Left renal pelvis (tissue), 4 donors: ENCODE results near the gene PDAP1. TPM values are rescaled to one million over a fixed set of nuclear protein-coding genes. Genes with fewer than 3 reads are reported as not detected.
"Not testable (repeated sequence)": the region's sequence is repeated elsewhere in the genome, so short reads cannot be mapped to it uniquely, and the experiment has no call there.

ENCODE experiments used
- DNase-seq, 4 donors: peaks; one replicate each; pipeline ENCODE4 v3.0.0-alpha.2; 2013; ENCODE audit warnings: low read depth in 4 of 4, low spot score in 3 of 4
- polyA plus RNA-seq, 4 donors: library from polyadenylated mRNA; unstranded; fragments of 120-200 nt; gene quantifications; one replicate each; pipeline ENCODE4 v1.2.1, GENCODE V29; 2013; ENCODE audit not compliant: insufficient read length in 4 of 4

PDAP1 gene
- polyA plus RNA-seq, 4 donors, result 114 to 140 (median 137) TPM

GRCh38 chr7:99397297-99397983 is 11.0 kb downstream of the PDAP1 start:
- DNase-seq, result no peak

- DNase-seq, result no peak
Measured at GRCh38 chr7:99396418-99397296, 11.7 kb downstream of the PDAP1 start.

GRCh38 chr7:99395616-99396327 is 12.6 kb downstream of the PDAP1 start:
- no peak for DNase-seq

GRCh38 chr7:99394188-99394502 is 14.3 kb downstream of the PDAP1 start:
- no peak for DNase-seq

GRCh38 chr7:99393355-99394187 is 14.8 kb downstream of the PDAP1 start:
- no peak for DNase-seq

GRCh38 chr7:99392659-99393354 is 15.6 kb downstream of the PDAP1 start:
- DNase-seq, result no peak

- no peak for DNase-seq
Measured at GRCh38 chr7:99392046-99392445, 16.4 kb downstream of the PDAP1 start.

GRCh38 chr7:99390941-99391602 is 17.3 kb downstream of the PDAP1 start:
- no peak for DNase-seq

- no peak for DNase-seq
Measured at GRCh38 chr7:99389772-99390171, 18.6 kb downstream of the PDAP1 start.

- no peak for DNase-seq
Measured at GRCh38 chr7:99387912-99388311, 20.5 kb downstream of the PDAP1 start.

- DNase-seq, result not testable (repeated sequence)
Measured at GRCh38 chr7:99387239-99387635, 21.2 kb downstream of the PDAP1 start.

- DNase-seq, result no peak
Measured at GRCh38 chr7:99386584-99387238, 21.7 kb downstream of the PDAP1 start.

- DNase-seq, result no peak
Measured at GRCh38 chr7:99385564-99385963, 22.8 kb downstream of the PDAP1 start.

- no peak for DNase-seq
Measured at GRCh38 chr7:99384523-99384922, 23.9 kb downstream of the PDAP1 start.

- no peak for DNase-seq
Measured at GRCh38 chr7:99383791-99384370, 24.5 kb downstream of the PDAP1 start.

- no peak for DNase-seq
Measured at GRCh38 chr7:99383203-99383602, 25.2 kb downstream of the PDAP1 start.

- no peak for DNase-seq
Measured at GRCh38 chr7:99381664-99382075, 26.7 kb downstream of the PDAP1 start.

- DNase-seq, result no peak
Measured at GRCh38 chr7:99380823-99381663, 27.4 kb downstream of the PDAP1 start.
